CD8-positive, alpha-beta memory T cell (primary cell): ENCODE results near the gene SKAP1. TPM values are rescaled to one million over a fixed set of nuclear protein-coding genes. Genes with fewer than 3 reads are reported as not detected.
A peak's percentile ranks its signal among the peaks of the same experiment; 100 is the strongest.

ENCODE experiments used
- CTCF ChIA-PET: fragments of 350-600 bp; sonication (Branson Sonifier 250); formaldehyde crosslinking; loops from one replicate; lab custom pipeline; 2021; ENCODE audit warnings: antibody characterized with exemption; lab: Charles Lee
- POLR2A ChIA-PET: fragments of 350-600 bp; sonication (Branson Sonifier 250); formaldehyde crosslinking; loops from one replicate; lab custom pipeline; 2021; ENCODE audit warnings: antibody characterized with exemption; lab: Charles Lee
- DNase-seq, 5 donors: peaks; one replicate each; pipeline versions ENCODE4 v3.0.0 to v3.0.0-alpha.2; 2020 to 2022; ENCODE audit warnings: mixed read lengths in 1 of 5
- H3K27ac ChIP-seq: one replicate; pipeline ENCODE4 v1.7.0; 2013; ENCODE audit warnings: low read depth, mild to moderate bottlenecking, low read length, moderate library complexity
- H3K27me3 ChIP-seq: 2 replicates; pipeline ENCODE4 v1.7.0; 2013; ENCODE audit warnings: low read length, mild to moderate bottlenecking; ENCODE audit not compliant: insufficient read depth, poor library complexity, severe bottlenecking
- H3K36me3 ChIP-seq: 2 replicates; pipeline ENCODE4 v1.7.0; 2013; ENCODE audit warnings: mild to moderate bottlenecking, low read length, moderate library complexity; ENCODE audit not compliant: insufficient read depth
- H3K4me1 ChIP-seq: 2 replicates; pipeline ENCODE4 v1.7.0; 2013; ENCODE audit warnings: mild to moderate bottlenecking, low read length, moderate library complexity; ENCODE audit not compliant: insufficient read depth
- H3K4me3 ChIP-seq: 2 replicates; pipeline ENCODE4 v1.7.0; 2013; ENCODE audit warnings: mild to moderate bottlenecking, low read length
- H3K9me3 ChIP-seq: 2 replicates; pipeline ENCODE4 v1.7.0; 2013; ENCODE audit warnings: mild to moderate bottlenecking, low read length
- H3K27ac Mint-ChIP-seq, 8 donors: one replicate each; pipeline ENCODE4 v1.8.0; 2020 to 2021; ENCODE audit warnings: mixed read lengths in 8 of 8, mild to moderate bottlenecking in 6 of 8, inconsistent platforms in 3 of 8, moderate library complexity in 3 of 8
- H3K27me3 Mint-ChIP-seq, 2 donors: one replicate each; pipeline ENCODE4 v1.8.0; 2020 to 2021; ENCODE audit warnings: mixed read lengths in 2 of 2, mild to moderate bottlenecking in 1 of 2, moderate library complexity in 1 of 2
- H3K36me3 Mint-ChIP-seq, 3 donors: one replicate each; pipeline ENCODE4 v1.8.0; 2020 to 2021; ENCODE audit warnings: mixed read lengths in 3 of 3, inconsistent platforms in 1 of 3, mild to moderate bottlenecking in 1 of 3
- H3K4me1 Mint-ChIP-seq, 3 donors: one replicate each; pipeline ENCODE4 v1.8.0; 2020 to 2021; ENCODE audit warnings: mixed read lengths in 3 of 3, inconsistent platforms in 1 of 3, mild to moderate bottlenecking in 1 of 3
- H3K4me3 Mint-ChIP-seq, 7 donors: one replicate each; pipeline ENCODE4 v1.8.0; 2020 to 2021; ENCODE audit warnings: mixed read lengths in 7 of 7, mild to moderate bottlenecking in 6 of 7, moderate library complexity in 4 of 7, inconsistent platforms in 2 of 7
- H3K9me3 Mint-ChIP-seq, 5 donors: one replicate each; pipeline ENCODE4 v1.8.0; 2020 to 2022; ENCODE audit warnings: mixed read lengths in 5 of 5, mild to moderate bottlenecking in 3 of 5, moderate library complexity in 2 of 5, inconsistent platforms in 1 of 5
- polyA plus RNA-seq: library from polyadenylated mRNA; unstranded; fragments of 300-500 nt; fragmentation: Illumina TruSeq; gene quantifications from one replicate; pipeline ENCODE4 v1.2.3, GENCODE V29; 2021
- total RNA-seq, 2 experiments: library from RNA; stranded (reverse); gene quantifications; one replicate each; pipeline ENCODE4 v1.2.3, GENCODE V29; 2021

The SKAP1 gene
- total and polyA plus RNA-seq, 3 experiments from 2014 or later, result 50.5 to 264 (median 56.0) TPM

DNA sequence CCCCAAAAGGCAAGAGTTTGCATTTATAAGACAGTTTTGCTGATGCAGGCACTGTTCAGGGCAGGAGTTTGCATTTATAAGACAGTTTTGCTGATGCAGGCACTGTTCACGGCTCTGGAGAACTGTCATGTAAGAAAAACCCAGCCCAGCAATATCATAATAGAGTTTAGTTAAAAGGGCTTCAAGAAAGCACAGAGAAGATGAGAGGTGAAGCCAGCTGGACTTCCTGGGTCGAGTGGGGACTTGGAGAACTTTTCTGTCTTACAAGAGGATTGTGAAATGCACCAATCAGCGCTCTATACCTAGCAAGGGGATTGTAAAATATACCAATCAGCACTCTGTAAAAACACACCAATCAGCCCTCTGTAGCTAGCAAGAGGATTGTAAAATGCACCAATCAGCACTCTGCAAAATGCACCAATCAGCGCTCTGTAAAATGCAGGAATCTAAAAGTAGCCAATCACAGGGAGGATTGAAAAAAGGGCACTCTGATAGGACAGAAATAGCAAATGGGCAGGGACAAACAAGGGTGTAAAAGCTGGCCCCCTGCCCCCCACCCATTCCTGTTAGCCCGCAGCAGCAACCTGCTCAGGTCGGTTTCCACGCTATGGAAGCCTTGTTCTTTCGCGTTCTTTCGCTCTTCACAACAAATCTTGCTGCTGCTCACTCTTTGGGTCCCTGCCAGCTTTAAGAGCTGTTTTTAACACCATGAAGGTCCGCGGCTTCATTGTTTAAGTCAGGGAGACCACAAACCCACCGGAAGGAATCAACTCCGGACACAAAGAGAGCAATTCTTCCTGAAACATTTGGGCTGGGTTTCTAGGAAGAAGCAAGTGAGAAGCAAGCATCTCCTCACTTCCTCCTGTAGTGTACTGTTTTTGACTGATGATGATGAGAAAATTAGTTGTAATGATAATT is 327.0 kb downstream of the SKAP1 start:
- H3K9me3 Mint-ChIP-seq, result no peaks in the 10 kb centered on the region
- Histone ChIP-seq H3K36me3 (no peaks in the 10 kb centered on the region), H3K4me3 (no peak overlapping the region), H3K4me1 (peaks cover 8% of the 10 kb centered on the region), H3K9me3 (no peaks in the 10 kb centered on the region), H3K27me3 (no peaks in the 10 kb centered on the region), H3K27ac (no peak overlapping the region)
- ChIA-PET POLR2A (interaction anchor here (1.3 kb wide), 1 partner anchor 10 kb away, joined by 4 read pairs; no protein-coding TSS in a partner anchor), CTCF (interaction anchor here (0.6 kb wide), 1 partner anchor 28 kb away, joined by 3 read pairs; no protein-coding TSS in a partner anchor)
- H3K36me3 Mint-ChIP-seq, result peaks cover 0 to 9% (median 0%) of the 10 kb centered on the region in 3 donors
- peak overlapping the region; percentile 32 to 85 (median 50) for H3K4me3 Mint-ChIP-seq
- peak in 3 of 5 donors; percentile 7 to 49 (median 36) for DNase-seq
- peaks cover 37 to 54% (median 52%) of the 10 kb centered on the region in 3 donors for H3K4me1 Mint-ChIP-seq
- H3K27ac Mint-ChIP-seq, result peak overlapping the region in 6 of 8 donors; percentile 18 to 87 (median 64)
- H3K27me3 Mint-ChIP-seq, result peaks cover 0 to 6% of the 10 kb centered on the region in 2 donors

DNA sequence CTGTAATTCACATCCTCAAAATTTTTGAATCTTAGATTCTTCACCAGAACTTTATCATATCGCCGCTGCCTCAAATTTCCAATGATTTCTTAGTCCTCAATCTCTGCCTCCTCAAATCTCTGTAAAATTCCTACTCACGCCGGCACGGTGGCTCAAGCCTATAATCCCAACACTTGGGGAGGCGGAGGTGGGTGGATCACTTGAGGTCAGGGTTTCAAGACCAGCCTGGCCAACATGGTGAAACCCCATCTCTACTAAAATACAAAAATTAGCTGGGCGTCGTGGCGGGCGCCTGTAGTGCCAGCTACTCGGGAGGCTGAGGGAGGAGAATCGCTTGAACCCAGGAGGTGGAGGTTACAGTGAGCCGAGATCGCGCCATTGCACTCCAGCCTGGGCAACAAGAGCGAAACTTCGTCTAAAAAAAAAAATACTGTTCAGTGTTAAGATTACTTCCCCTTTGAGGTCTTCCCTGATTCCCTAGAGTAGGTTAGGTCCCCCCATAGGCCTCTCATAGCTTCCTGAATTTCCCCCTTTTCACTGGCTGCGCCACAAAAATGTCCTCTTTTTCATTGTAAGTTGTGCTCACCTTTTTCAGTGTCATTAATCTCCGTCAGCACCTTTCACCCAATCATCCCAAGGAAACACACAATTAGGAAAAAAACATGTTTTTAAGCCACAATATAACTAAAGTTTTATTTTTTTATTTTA is 327.8 kb downstream of the SKAP1 start:
- H3K4me1 ChIP-seq, result peaks cover 7% of the 10 kb centered on the region
- peak overlapping the region; percentile 52 to 98 (median 90) for H3K4me3 Mint-ChIP-seq
- H3K4me3 ChIP-seq, result no peak overlapping the region
- H3K27me3 Mint-ChIP-seq, result peaks cover 0 to 6% of the 10 kb centered on the region in 2 donors
- no peaks in the 10 kb centered on the region for H3K9me3 ChIP-seq
- ChIA-PET POLR2A (interaction anchor here (1.3 kb wide), 1 partner anchor 11 kb away, joined by 4 read pairs; no protein-coding TSS in a partner anchor), CTCF (no interaction called here)
- H3K36me3 Mint-ChIP-seq, result peaks cover 0 to 4% (median 0%) of the 10 kb centered on the region in 3 donors
- H3K27me3 ChIP-seq, result no peaks in the 10 kb centered on the region
- H3K4me1 Mint-ChIP-seq, result peaks cover 33 to 54% (median 52%) of the 10 kb centered on the region in 3 donors
- H3K9me3 Mint-ChIP-seq, result no peaks in the 10 kb centered on the region
- DNase-seq, result no peak
- H3K36me3 ChIP-seq, result no peaks in the 10 kb centered on the region
- H3K27ac Mint-ChIP-seq, result peak overlapping the region in 6 of 8 donors; percentile 19 to 87 (median 63)
- H3K27ac ChIP-seq, result no peak overlapping the region

DNA sequence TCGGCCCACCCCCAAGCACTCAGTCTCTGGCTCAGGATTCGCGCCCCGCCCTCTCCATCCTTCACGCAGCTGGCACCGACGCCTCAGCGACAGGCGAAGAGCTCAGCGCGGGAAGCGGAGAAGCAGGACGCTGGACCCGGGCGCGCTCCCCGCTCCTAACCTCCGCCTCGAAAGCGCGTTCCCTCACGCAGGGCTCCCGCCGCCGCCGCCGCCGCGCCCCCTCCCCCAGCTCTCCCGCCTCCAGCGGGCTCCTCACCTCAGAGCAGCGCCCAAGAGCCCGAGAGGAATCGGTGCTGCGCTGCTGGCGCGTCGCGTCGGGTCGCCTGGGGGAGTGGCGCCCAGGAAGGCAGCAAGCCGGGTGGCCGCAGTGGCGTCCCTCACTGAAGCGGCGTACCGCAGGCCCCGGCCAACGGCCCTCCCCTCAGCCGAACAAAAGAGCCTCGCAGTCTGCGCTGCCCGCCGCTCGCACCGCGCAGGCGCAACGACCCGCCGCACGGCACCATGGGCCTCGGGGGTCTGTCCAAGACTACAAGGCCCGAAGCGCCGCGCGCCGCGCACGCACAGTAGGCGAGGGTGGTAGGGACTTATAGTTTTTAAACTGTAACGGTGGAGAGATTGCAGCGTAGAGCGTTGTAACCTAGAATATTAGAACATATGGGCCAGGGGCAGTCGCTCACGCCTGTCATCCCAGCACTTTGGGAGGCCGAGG is 328.8 kb downstream of the SKAP1 start, which contains the start of gene CBX1:
Gene CBX1 (minus strand): TSS at position 467 of the 709 bp plus-strand sequence. CDS start 24,474 bp downstream, outside the sequence.
- H3K4me3 ChIP-seq, result peak within 1 kb of the TSS; percentile 73
- Mint-ChIP-seq H3K4me3 (peak within 1 kb of the TSS; percentile 82 to 98 (median 90)), H3K27me3 (peaks cover 0 to 6% of the 10 kb centered on the region in 2 donors), H3K36me3 (peaks cover 0 to 2% (median 0%) of the 10 kb centered on the region in 3 donors), H3K9me3 (no peaks in the 10 kb centered on the region), H3K27ac (peak within 1 kb of the TSS; percentile 21 to 96 (median 83)), H3K4me1 (peaks cover 28 to 48% (median 46%) of the 10 kb centered on the region in 3 donors)
- ChIA-PET POLR2A (interaction anchor here (0.6 to 1.5 kb wide), 2 partner anchors 7 to 10 kb away, joined by 3 read pairs; no protein-coding TSS in a partner anchor), CTCF (interaction anchor here (1.1 to 1.3 kb wide), 3 partner anchors 21 to 130 kb away, joined by 3 to 5 read pairs (median 4); partner anchors contain the start of gene CDK5RAP3)
- DNase-seq, result peak; percentile 87 to 95 (median 90)
- H3K27me3 ChIP-seq, result no peaks in the 10 kb centered on the region
- peak within 1 kb of the TSS; percentile 38 for H3K27ac ChIP-seq
- no peaks in the 10 kb centered on the region for H3K9me3 ChIP-seq
- peaks cover 7% of the 10 kb centered on the region for H3K4me1 ChIP-seq
- no peaks in the 10 kb centered on the region for H3K36me3 ChIP-seq

DNA sequence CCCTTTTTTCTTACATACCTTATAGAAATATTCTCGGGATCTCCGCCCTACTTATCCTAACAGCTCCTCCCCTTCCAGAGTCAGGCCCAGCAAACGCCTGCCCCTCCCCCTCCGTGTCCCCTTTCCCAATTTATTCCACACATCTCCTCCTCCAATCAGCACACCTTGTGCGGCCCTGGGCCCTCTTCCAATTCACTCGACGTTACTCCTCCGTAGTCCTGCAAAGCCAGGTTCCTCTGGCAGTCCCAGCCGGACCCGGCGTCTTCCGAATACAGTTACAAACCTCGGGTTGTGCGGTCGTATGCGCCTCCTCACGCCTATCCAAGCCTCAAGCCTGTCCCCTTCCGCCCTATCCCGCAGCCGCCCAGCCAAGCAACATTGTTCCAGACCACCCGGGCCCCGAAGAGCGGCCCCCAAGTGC is 329.4 kb downstream of the SKAP1 start:
- H3K4me1 Mint-ChIP-seq, result peaks cover 28 to 50% (median 48%) of the 10 kb centered on the region in 3 donors
- ChIA-PET POLR2A (interaction anchor here (0.6 to 1.5 kb wide), 2 partner anchors 8 to 11 kb away, joined by 3 read pairs; no protein-coding TSS in a partner anchor), CTCF (interaction anchor here (1.1 to 1.3 kb wide), 3 partner anchors 20 to 130 kb away, joined by 3 to 5 read pairs (median 4); partner anchors contain the start of gene CDK5RAP3)
- peaks cover 0 to 4% (median 0%) of the 10 kb centered on the region in 3 donors for H3K36me3 Mint-ChIP-seq
- Histone ChIP-seq H3K4me1 (peaks cover 7% of the 10 kb centered on the region), H3K9me3 (no peaks in the 10 kb centered on the region), H3K4me3 (peak overlapping the region; percentile 73), H3K27ac (peak overlapping the region; percentile 38), H3K27me3 (no peaks in the 10 kb centered on the region), H3K36me3 (no peaks in the 10 kb centered on the region)
- H3K4me3 Mint-ChIP-seq, result peak overlapping the region; percentile 82 to 98 (median 90)
- H3K27ac Mint-ChIP-seq, result peak overlapping the region in 7 of 8 donors; percentile 21 to 96 (median 83)
- H3K9me3 Mint-ChIP-seq, result no peaks in the 10 kb centered on the region
- H3K27me3 Mint-ChIP-seq, result peaks cover 0 to 6% of the 10 kb centered on the region in 2 donors
- DNase-seq, result peak in 1 of 5 donors; percentile 3

DNA sequence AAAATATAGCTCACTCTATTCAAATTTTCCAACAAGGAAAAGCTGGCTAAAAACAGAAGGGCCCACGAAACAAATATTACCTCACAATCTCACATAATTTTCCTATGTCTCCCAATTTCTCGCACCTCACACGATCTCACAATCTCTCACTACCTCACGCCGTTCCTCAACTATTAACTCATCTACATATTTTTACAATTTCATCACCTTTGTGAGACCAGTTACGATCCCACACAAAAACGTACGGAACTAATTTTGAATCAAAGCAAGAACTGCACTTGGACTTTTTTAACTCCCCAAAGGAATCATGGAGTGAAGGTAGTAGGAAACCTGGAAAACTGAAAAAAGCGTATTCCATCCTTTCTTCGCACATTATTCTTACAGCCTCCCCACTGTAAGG is 329.9 kb downstream of the SKAP1 start:
- Mint-ChIP-seq H3K27ac (peak overlapping the region in 2 of 8 donors; percentile 42 to 69), H3K4me3 (peak overlapping the region; percentile 82 to 98 (median 90)), H3K36me3 (peaks cover 0 to 7% (median 0%) of the 10 kb centered on the region in 3 donors), H3K9me3 (no peaks in the 10 kb centered on the region), H3K4me1 (peaks cover 28 to 53% (median 48%) of the 10 kb centered on the region in 3 donors), H3K27me3 (peaks cover 0 to 6% of the 10 kb centered on the region in 2 donors)
- peak overlapping the region; percentile 73 for H3K4me3 ChIP-seq
- no peak overlapping the region for H3K27ac ChIP-seq
- CTCF ChIA-PET, result interaction anchor here (1.3 kb wide), 1 partner anchor 20 kb away, joined by 4 read pairs; no protein-coding TSS in a partner anchor
- POLR2A ChIA-PET, result interaction anchor here (1.5 kb wide), 1 partner anchor 8 kb away, joined by 3 read pairs; no protein-coding TSS in a partner anchor
- no peak for DNase-seq
- H3K36me3 ChIP-seq, result no peaks in the 10 kb centered on the region
- no peaks in the 10 kb centered on the region for H3K27me3 ChIP-seq
- H3K4me1 ChIP-seq, result peaks cover 7% of the 10 kb centered on the region
- no peaks in the 10 kb centered on the region for H3K9me3 ChIP-seq

DNA sequence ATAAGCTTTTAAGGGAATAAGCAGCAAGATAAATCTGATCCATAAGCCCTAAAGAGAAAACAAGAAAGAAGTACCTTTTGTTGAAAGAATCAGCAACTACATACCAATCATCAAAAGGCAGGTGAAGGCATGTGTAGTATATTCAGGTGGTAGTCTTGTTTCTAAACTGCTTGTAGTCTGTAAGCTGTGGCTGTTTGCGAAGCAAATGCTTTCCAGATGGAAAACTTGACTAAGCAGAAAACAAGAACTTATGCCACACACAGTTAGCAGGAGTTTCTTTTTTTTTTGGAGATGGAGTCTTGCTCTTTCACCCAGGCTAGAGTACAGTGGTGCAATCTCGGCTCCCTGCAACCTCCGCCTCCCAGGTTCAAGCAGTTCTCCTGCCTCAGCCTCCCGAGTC is 334.4 kb downstream of the SKAP1 start:
- Histone ChIP-seq H3K27ac (no peak overlapping the region), H3K36me3 (no peaks in the 10 kb centered on the region), H3K27me3 (no peaks in the 10 kb centered on the region), H3K4me1 (peaks cover 6% of the 10 kb centered on the region), H3K9me3 (no peaks in the 10 kb centered on the region), H3K4me3 (no peak overlapping the region)
- Mint-ChIP-seq H3K27me3 (peaks cover 0 to under 1% of the 10 kb centered on the region in 2 donors), H3K4me3 (no peak overlapping the region), H3K27ac (peak overlapping the region in 1 of 8 donors; percentile 23), H3K9me3 (no peaks in the 10 kb centered on the region), H3K4me1 (peaks cover 13 to 25% (median 16%) of the 10 kb centered on the region in 3 donors), H3K36me3 (peaks cover 0 to 19% (median 0%) of the 10 kb centered on the region in 3 donors)
- no peak for DNase-seq
- ChIA-PET POLR2A (no interaction called here), CTCF (interaction anchor here (0.6 to 2.1 kb wide), 6 partner anchors 10 to 779 kb away, joined by 3 to 6 read pairs (median 3); no protein-coding TSS in a partner anchor)
